GM19239 (cell line): ENCODE results near the gene RNASE8.

Experiments
- DNase-seq: peaks from one replicate; pipeline ENCODE4 v3.0.0; 2011; ENCODE audit warnings: low spot score; ENCODE audit not compliant: insufficient read length
- FAIRE-seq: peaks from 2 replicates; lab custom pipeline; 2011; peaks lifted over from hg19 to GRCh38; lab: Jason Lieb, UNC

RNASE8 gene

DNA sequence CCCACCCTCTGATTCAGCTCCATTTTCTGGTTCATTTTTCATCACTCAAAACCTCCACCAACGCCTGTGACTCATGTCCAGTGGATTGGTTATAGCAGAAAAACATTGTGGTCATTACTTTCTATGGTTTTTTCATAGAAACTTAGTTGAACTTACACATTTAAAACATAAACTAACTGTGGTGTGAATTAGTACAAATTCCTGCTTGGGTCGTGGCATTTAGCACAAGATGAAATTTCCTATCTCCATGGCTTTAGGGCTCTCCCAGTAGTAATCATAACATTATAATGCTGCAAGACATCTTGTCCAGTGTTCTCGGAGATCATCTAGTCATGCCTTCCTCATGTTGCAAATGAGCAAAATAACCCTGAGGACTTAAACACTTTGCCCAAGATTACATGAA lies 8.3 kb upstream of the RNASE8 start:
- FAIRE-seq = no peak
- DNase-seq = no peak

DNA sequence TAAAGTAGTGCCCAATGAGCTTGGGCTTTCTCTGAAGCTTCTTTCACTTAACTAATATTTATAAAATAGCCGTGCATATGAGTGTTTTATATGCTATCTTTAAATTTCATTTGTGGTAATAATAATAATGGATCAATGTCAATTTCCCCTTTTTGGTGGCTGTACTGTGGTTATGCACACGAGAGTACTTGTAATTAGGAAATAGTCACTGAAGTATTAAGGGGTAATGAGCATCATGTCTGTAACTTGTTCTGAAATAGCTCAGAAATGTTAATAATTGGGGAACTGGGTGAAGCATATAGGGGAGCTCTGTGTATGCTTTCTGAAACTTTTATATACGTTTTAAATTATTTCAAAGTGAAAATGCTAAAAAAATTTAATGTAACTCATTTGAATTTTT lies 7.0 kb upstream of the RNASE8 start:
- no peak for FAIRE-seq
- no peak for DNase-seq

DNA sequence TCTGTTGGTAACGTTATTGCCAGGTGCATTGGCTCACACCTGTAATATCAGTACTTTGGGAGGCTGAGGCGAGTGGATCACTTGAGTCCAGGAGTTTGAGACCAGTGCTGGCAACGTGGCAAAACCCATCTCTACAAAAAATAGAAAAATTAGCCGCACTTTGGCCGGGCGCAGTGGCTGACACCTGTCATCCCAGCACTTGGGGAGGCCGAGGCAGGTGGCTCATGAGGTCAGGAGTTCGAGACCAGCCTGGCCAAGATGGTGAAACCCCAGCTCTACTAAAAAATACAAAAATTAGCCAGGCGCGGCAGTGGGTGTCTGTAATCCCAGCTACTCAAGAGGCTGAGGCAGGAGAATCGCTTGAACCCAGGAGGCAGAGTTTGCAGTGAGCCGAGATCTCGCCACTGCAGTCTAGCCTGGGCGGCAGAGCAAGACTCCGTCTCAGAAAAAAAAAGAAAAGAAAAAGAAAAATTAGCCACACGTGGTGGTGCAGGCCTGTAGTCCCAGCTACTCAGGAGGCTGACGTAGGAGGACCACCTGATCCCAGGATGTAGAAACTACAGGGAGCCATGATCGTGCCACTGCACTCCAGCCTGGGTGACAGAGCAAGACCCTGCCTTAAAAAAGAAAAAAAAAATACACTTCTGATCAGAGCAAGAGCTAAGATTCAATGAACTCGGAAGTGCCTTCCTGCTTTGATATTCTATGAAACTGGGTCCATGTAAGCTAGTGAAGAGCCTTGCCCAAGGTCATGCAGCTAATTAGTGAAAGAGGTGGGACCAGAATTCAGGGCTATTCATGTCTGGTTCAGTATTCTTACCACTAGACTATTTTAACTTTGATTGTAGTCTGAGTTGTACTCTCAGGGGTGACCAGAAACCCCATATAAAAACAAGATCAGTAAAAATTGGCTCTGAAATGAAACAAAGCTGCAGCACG lies 4.2 kb upstream of the RNASE8 start:
- no peak for DNase-seq
- no peak for FAIRE-seq

DNA sequence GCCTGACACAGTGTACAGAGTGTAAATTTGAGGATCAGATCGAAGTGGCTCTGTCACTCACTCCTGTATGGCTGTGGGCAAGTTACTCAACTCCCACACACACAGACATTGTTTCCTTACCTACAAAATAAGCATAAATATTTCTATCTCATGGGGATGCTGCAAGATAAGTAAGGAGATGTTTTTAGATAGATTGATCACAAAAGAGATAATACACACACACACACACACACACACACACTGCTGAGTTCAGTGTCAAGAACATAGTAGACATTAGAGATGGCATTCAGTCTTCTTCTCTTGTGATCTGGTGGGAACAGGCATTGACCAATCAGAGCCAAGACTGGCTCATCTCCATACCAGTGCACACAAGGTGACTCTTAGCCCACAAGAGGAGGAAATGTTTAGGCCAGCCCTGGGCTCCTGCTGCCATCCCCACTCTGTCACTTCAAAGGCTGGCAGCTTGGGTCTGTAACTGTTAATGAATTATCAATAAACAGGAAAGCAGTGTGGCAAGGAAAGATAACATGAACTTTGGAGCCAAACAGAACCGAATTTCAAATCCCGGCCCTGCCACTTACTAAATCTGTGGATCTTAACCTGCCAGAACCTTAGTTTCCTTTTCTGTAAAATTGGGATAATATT lies 3.4 kb upstream of the RNASE8 start:
- FAIRE-seq = no peak
- DNase-seq = no peak

DNA sequence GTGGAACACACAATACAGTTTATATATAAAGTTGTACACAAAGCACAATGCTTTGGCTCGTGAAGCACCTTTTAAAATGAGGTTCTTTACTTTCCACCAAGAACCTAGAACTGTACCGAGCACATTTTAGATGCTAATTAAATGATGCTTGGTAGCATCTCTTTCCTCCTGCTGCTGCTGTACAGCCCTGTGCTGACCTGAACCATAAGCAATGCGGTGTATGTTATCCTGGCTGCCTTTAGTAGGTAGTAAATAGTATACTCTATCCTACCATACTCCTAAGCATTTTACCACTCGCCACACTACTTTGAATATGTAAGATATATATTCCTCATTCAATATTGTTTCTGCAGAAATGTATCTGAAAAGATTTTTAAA lies 2.9 kb upstream of the RNASE8 start:
- FAIRE-seq = no peak
- DNase-seq = no peak

- no peak for FAIRE-seq
- no peak for DNase-seq
Measured at GRCh38 chr14:21055432-21056117, 2.0 kb upstream of the RNASE8 start.

DNA sequence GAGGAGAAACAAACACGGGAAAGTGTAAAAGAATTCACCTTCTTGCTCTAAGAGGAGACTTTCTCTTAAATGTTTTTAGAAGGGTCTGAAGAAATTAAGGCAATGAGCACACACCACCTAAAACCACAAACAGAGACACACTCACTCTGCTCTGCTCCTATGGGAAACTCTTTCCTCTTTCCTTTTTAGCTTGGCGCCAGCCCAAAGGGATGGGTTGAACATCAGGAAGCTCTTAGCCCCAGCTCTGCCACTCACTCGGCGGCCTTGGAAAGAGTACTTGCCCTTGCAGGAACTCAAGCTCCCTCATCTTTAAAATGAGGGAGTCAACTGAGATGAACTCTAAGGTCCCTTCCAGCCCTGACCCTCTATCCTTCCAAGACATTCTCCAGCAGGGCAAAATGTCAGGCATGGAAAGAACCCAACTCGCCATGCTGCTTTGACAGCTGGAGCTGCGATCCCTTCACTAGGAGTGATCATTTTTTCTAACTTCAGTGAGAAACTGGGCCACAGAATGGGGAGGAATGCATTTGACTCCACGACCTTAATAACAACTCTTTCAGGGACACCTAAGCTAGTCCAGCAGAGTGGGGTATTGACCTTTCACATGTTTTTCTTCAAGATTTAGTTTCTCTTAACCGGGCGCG lies 980 bp upstream of the RNASE8 start:
- no peak for FAIRE-seq
- DNase-seq = no peak

- DNase-seq (no peak), FAIRE-seq (no peak)
Measured at GRCh38 chr14:21058903-21059302, 1.3 kb downstream of the RNASE8 start.

DNA sequence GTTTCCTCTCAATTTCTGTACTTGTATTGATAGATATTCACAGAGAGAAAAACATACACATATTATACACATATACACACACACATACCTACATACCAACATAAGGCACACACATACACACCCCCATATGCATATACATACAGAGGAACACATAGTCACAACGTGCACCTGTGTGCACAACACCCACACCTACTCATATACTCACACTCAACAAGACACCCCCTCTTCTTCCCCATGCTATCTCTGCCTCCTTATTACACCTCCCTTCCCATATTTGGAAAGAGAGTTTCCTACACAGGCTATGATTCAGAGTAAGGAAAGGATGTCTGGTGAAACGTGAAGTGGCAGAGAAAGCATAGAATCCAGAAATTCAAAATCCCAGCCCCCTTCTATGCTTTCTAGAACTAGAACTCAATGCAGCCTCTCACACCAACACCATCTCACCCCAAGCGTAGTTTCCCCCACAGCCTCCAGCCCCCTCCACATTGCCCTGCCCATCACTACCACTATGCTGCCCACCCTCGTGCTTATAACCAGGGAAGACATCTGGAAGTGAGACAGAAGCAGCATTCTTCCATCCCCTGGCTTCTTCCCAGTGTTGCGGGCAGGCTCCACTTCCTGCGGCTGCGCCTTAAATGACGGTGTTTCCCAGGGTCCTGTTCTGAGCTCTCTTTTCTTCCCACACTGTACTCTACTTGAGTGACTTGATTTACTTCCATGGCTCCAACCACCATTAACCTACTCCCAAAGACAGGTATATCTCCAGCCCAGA lies 2.4 kb downstream of the RNASE8 start:
- FAIRE-seq = no peak
- DNase-seq = no peak

- FAIRE-seq (no peak), DNase-seq (no peak)
Measured at GRCh38 chr14:21060614-21061346, 3.2 kb downstream of the RNASE8 start.

- FAIRE-seq (no peak), DNase-seq (no peak)
Measured at GRCh38 chr14:21061347-21061668, 3.7 kb downstream of the RNASE8 start.

- DNase-seq = no peak
- no peak for FAIRE-seq
Measured at GRCh38 chr14:21063479-21063878, 5.9 kb downstream of the RNASE8 start.

DNA sequence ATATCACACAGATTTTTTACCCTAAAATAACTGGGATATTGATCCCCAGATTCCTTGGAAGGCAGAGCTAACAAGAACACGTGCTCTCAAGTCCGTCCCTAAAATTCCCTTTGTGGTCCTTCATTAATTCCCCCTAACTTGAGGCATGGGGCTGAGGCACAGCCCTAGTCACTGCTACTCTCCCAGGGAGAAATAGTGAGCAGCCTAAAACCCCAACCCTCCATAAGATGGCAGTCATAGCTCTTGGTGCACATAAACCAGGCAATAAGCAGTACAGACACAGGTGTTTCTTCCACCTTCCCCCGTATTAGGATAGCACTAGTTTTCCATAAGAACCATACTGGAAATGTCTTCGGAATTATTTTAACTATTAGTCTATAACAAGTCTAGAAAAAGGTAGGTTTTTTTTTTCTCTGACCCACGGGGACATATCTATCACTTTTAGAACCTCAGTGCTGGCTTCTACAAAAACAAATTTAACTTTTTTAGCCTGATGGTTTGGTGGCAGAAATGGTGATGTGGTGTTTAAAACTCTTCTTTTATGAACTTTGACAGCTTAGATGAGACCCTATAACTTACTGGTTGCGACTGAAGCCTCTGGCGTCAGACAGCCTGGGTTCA lies 9.4 kb downstream of the RNASE8 start:
- FAIRE-seq (no peak), DNase-seq (no peak)

DNA sequence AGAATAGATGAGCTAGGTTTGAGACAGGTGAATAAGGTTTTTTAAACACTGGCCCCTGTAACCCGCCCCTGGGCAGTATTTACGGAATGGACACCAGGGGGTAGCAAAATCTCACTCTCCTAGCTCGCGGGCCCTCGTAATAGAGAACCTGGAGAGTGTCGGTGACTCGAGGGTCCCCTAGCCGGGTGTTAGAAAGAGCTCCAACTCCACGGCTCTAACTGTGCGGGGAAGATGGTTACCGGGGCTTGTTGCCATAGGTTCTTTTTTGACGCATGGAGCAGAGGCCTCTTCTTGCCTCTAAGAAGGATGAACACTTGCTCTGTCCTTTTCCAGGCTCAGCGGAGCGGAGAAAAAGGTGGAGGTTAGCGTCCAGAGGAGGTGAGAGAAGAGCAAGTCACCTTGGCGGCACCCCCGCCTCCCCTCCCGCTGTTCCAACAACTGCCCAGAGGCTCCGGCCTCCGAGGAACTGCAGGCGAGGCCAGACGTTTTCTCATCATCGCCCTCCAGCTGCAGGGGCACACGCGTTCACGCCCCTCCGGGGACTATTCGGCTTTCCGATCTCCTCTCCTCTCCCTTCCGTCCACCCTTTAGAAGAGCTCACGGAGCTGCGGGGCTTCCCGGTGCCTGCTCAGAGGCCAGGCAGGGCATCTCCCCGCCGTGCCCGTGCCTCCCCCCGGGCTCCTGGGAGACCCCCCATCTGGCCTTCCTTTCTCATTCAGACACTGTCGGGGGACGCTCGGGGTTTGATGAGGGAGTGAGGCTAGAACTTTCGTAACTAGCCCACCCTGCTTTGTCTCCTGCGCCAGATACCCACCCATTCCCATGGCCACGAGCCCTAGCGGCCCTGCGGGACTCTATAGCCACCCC lies 11.1 kb downstream of the RNASE8 start:
- DNase-seq (no peak), FAIRE-seq (no peak)

GRCh38 chr14:21069388-21070082 lies 11.9 kb downstream of the RNASE8 start:
- no peak for FAIRE-seq
- DNase-seq = no peak

DNA sequence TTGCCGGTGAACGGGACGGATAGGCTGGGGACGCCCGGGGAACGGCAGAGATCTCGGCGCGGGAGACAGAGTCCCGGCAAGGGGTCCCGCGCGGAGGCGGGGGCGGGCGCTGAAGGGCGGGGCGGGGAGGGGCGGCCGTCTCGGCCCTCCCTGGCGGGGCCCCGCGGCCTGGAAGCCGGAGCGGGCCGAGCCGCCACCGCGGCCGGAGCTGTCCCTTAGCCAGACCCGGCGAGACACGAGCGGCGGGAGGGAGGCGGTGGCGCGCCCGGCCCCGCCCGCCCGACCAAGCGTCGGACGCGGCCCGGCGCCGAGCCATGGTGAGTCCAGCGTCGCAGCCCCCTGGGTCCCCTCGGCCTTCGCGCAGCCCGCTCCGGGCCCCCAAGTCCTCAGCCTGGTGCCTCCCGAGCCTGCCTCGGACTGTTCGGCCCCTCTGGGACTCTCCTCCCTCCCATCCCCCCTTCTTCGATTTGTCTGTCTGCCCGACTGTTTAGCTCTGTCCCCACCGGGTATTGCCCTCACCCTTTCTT lies 12.5 kb downstream of the RNASE8 start, which contains the start of gene ARHGEF40:
TSS of gene ARHGEF40 (plus strand) at position 222 of the 527 bp plus-strand sequence. CDS start at position 315, 93 bp downstream.
- no peak for FAIRE-seq
- no peak for DNase-seq

GRCh38 chr14:21070610-21071224 lies 13.1 kb downstream of the RNASE8 start:
- FAIRE-seq (peak; percentile 26), DNase-seq (no peak)
